CD4-positive, alpha-beta T cell (primary cell): ENCODE data around the gene KRT40. TPM values are rescaled to one million over a fixed set of nuclear protein-coding genes. Genes with fewer than 3 reads are reported as not detected.

ENCODE experiments used
- ATAC-seq: fragments of 200-7000 bp; cut with Tn5 transposase; one replicate; pipeline ENCODE4 v1.10.0; 2022; ENCODE audit warnings: mild to moderate bottlenecking; ENCODE audit not compliant: poor library complexity
- CTCF ChIA-PET: fragments of 350-600 bp; sonication (Branson Sonifier 250); formaldehyde crosslinking; loops from one replicate; lab custom pipeline; 2021; ENCODE audit warnings: antibody characterized with exemption, inconsistent platforms; lab: Charles Lee
- POLR2A ChIA-PET: fragments of 350-600 bp; sonication (Branson Sonifier 250); formaldehyde crosslinking; loops from one replicate; lab custom pipeline; 2021; ENCODE audit warnings: antibody characterized with exemption, inconsistent platforms; lab: Charles Lee
- DNase-seq, 14 experiments: peaks; one replicate each; pipeline ENCODE4 v3.0.0-alpha.2; 2013 to 2020; ENCODE audit warnings: mixed read lengths in 2 of 14
- H3K27ac ChIP-seq, 2 donors: one replicate each; pipeline versions ENCODE4 v1.5.1 to v1.7.0; 2013; ENCODE audit warnings: low read length in 2 of 2, low read depth in 1 of 2, mild to moderate bottlenecking in 1 of 2
- H3K27me3 ChIP-seq, 2 experiments: 1 replicate in 1 of 2; 2 replicates in 1 of 2; pipeline versions ENCODE4 v1.6.1 to v1.7.0; 2013; ENCODE audit warnings: low read length in 2 of 2, control low read depth in 1 of 2, mild to moderate bottlenecking in 1 of 2, moderate library complexity in 1 of 2; ENCODE audit not compliant: insufficient read depth in 2 of 2, control insufficient read depth in 1 of 2
- H3K36me3 ChIP-seq: one replicate; pipeline ENCODE4 v1.6.1; 2013; ENCODE audit warnings: low read length, control low read depth; ENCODE audit not compliant: insufficient read depth
- H3K4me1 ChIP-seq: one replicate; pipeline ENCODE4 v1.6.1; 2013; ENCODE audit warnings: low read length, control low read depth; ENCODE audit not compliant: insufficient read depth
- H3K4me3 ChIP-seq: one replicate; pipeline ENCODE4 v1.5.1; 2013; ENCODE audit warnings: mild to moderate bottlenecking, low read length, moderate library complexity
- H3K9me3 ChIP-seq, 2 experiments: 1 replicate in 1 of 2; 2 replicates in 1 of 2; pipeline versions ENCODE4 v1.6.1 to v1.7.0; 2013; ENCODE audit warnings: low read length in 2 of 2, mild to moderate bottlenecking in 2 of 2, control low read depth in 1 of 2, moderate library complexity in 1 of 2; ENCODE audit not compliant: control insufficient read depth in 1 of 2, insufficient read depth in 1 of 2
- H3K27ac Mint-ChIP-seq: one replicate; pipeline ENCODE4 v1.8.0; 2020; ENCODE audit warnings: mixed read lengths
- H3K27me3 Mint-ChIP-seq: one replicate; pipeline ENCODE4 v1.8.0; 2021; ENCODE audit warnings: mixed read lengths
- H3K36me3 Mint-ChIP-seq: one replicate; pipeline ENCODE4 v1.8.0; 2021; ENCODE audit warnings: low read depth, mixed read lengths
- H3K4me1 Mint-ChIP-seq: one replicate; pipeline ENCODE4 v1.8.0; 2021; ENCODE audit warnings: low read depth, mixed read lengths
- H3K4me3 Mint-ChIP-seq: one replicate; pipeline ENCODE4 v1.8.0; 2020; ENCODE audit warnings: mild to moderate bottlenecking, mixed read lengths
- H3K9me3 Mint-ChIP-seq: one replicate; pipeline ENCODE4 v1.8.0; 2020; ENCODE audit warnings: mixed read lengths
- intact Hi-C, 2 experiments: fragments of 100-400 bp; cut with DNase I in 1 of 2; cut with micrococcal nuclease in 1 of 2; formaldehyde crosslinking; loops; one replicate each; pipeline versions ENCODE4 v1.15.1 to v1.9.0; 2023 to 2025; cut with DNase I, micrococcal nuclease
- polyA plus RNA-seq, 2 donors: library from polyadenylated mRNA; unstranded; fragments of 120-200 nt; gene quantifications; one replicate each; pipeline ENCODE4 v1.2.1, GENCODE V29; 2013
- total RNA-seq, 174 experiments: library from RNA in 2 of 174; stranded (reverse) in 2 of 174; gene quantifications; one replicate each; pipeline ENCODE4 v1.2.3 and lab custom pipeline; 2021 to 2026
- TF ChIP-seq, protein P1 (sequence below): fragments of 200-600 bp; IDR thresholded peaks from one replicate; pipeline ENCODE4 v1.8.0; 2022; ENCODE audit warnings: antibody characterized with exemption, mild to moderate bottlenecking

KRT40 gene
- total RNA-seq (not detected), total RNA-seq (lab: John Stamatoyannopoulos, UW) (0 to 0.13 (median 0) reads per million in 172 experiments)
- not detected for polyA plus RNA-seq (2013, experiment 1 of 2)
- 0.22 TPM for polyA plus RNA-seq (2013, experiment 2 of 2)

DNA sequence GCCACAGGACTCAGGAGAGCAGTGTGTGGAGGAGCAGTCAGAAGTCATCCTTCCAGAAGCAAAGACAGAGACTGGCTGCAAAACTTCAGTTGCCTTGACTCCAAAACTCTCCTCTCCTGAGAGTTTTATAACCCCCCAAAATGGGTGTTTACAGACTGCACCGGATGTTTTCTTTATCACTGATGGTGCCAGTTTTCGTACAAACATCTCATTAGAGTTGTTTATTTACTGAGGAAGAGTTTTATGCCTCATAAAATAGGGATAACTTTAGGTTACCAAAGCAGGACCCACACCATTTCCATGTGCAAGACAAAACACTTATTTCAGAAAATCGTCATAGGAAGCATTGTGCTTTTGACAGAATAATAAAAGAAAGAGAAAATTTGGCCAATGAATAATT, at the start of gene KRT40:
KRT40 (minus strand) TSS at position 101 of the 400 bp plus-strand sequence; CDS start at position 48, 53 bp downstream.
- Histone ChIP-seq H3K9me3 (no peaks in the 10 kb centered on the region), H3K36me3 (no peaks in the 10 kb centered on the region), H3K4me3 (no peak within 1 kb of the TSS), H3K27ac (no peak within 1 kb of the TSS), H3K4me1 (no peaks in the 10 kb centered on the region), H3K27me3 (peaks cover 0 to 14% of the 10 kb centered on the region in 2 experiments)
- H3K4me3 Mint-ChIP-seq = no peak within 1 kb of the TSS
- peaks cover 16% of the 10 kb centered on the region for H3K27me3 Mint-ChIP-seq
- intact Hi-C loops = no loop called here
- no peaks in the 10 kb centered on the region for H3K9me3 Mint-ChIP-seq
- DNase-seq = no peak
- no peak within 1 kb of the TSS for H3K27ac Mint-ChIP-seq
- no peak for ATAC-seq
- ChIA-PET CTCF (no interaction called here), POLR2A (no interaction called here)
- H3K4me1 Mint-ChIP-seq = no peaks in the 10 kb centered on the region
- TF ChIP-seq, protein P1, sequence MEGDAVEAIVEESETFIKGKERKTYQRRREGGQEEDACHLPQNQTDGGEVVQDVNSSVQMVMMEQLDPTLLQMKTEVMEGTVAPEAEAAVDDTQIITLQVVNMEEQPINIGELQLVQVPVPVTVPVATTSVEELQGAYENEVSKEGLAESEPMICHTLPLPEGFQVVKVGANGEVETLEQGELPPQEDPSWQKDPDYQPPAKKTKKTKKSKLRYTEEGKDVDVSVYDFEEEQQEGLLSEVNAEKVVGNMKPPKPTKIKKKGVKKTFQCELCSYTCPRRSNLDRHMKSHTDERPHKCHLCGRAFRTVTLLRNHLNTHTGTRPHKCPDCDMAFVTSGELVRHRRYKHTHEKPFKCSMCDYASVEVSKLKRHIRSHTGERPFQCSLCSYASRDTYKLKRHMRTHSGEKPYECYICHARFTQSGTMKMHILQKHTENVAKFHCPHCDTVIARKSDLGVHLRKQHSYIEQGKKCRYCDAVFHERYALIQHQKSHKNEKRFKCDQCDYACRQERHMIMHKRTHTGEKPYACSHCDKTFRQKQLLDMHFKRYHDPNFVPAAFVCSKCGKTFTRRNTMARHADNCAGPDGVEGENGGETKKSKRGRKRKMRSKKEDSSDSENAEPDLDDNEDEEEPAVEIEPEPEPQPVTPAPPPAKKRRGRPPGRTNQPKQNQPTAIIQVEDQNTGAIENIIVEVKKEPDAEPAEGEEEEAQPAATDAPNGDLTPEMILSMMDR = no peak
- no peaks in the 10 kb centered on the region for H3K36me3 Mint-ChIP-seq

DNA sequence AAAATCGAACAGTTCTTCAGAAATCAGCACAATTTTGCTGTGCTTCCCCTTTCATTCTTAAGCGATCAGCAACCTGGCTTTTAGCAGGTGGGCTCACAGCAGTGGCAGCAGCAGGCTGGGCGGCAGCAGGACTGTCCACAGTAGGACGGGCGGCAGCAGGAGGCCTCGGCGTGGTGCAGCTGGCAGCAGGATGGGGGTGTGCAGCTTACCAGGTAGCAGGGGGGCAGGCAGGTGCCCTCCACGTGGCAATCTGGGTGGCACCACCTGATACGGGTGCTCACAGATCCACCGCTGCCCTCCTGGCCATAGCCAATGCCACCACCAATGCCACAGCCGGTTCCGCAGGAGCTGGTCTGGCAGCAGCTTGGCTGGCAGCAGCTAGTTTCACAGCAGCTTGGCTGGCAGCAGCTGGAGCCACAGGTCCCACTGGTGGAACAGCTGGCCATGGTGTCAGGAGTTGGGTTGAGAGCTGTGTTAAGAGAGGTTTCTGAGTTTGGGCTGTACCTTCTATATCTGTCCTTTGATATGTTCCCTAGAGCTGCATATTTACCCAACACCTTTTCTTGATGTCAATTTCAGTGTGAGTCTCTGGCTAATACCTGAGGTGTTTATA, 45.6 kb upstream of the KRT40 start, which contains the start of gene KRTAP1-4:
KRTAP1-4 (minus strand) TSS at position 563 of the 613 bp plus-strand sequence; CDS start at position 446, 117 bp downstream.
- DNase-seq (no peak), ATAC-seq (no peak)
- Histone ChIP-seq H3K27ac (no peak within 1 kb of the TSS), H3K9me3 (no peaks in the 10 kb centered on the region), H3K4me3 (no peak within 1 kb of the TSS), H3K36me3 (no peaks in the 10 kb centered on the region), H3K27me3 (peaks cover 2 to 4% of the 10 kb centered on the region in 2 experiments), H3K4me1 (no peaks in the 10 kb centered on the region)
- Mint-ChIP-seq H3K27me3 (peaks cover 51% of the 10 kb centered on the region), H3K4me1 (no peaks in the 10 kb centered on the region), H3K9me3 (no peaks in the 10 kb centered on the region), H3K36me3 (no peaks in the 10 kb centered on the region), H3K4me3 (no peak within 1 kb of the TSS), H3K27ac (no peak within 1 kb of the TSS)
- intact Hi-C loops = no loop called here
- CTCF ChIA-PET = no interaction called here
- POLR2A ChIA-PET = interaction anchor here (0.6 kb wide), 1 partner anchor 12 kb away, joined by 3 read pairs; no protein-coding TSS in a partner anchor
- TF ChIP-seq, protein P1 = no peak

DNA sequence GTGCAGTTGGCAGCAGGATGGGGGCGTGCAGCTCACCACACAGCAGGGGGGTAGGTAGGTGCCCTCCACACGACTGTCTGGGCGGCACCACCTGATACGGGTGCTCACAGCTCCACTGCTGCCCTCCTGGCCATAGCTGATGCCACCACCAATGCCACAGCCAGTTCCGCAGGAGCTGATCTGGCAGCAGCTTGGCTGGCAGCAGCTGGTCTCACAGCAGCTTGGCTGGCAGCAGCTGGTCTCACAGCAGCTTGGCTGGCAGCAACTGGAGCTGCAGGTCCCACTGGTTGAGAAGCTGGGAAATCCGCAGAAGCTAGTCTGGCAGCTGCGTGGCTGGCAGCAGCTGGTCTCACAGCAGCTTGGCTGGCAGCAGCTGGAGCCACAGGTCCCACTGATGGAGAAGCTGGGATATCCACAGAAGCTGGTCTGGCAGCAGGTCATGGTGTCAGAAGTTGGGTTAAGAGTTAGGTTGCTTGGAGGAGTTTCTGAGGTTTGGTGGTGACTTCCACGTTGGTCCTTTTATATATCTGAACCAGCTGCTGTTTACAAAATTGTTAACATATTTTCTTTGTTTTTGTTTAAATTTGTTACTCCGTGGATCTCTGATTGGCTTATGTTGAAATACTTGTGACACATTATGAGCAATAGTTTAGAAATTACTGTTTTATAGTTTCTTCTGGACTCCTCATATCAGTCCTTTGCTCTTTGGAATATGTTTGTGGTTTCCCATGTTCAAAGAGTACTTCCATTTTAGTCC, 42.8 kb upstream of the KRT40 start, which contains the start of gene KRTAP1-5:
KRTAP1-5 (minus strand) TSS at position 494 of the 757 bp plus-strand sequence; CDS start at position 441, 53 bp downstream.
- POLR2A ChIA-PET = no interaction called here
- H3K27ac ChIP-seq = no peak within 1 kb of the TSS
- H3K4me3 ChIP-seq = no peak within 1 kb of the TSS
- Mint-ChIP-seq H3K27me3 (peaks cover 51% of the 10 kb centered on the region), H3K27ac (no peak within 1 kb of the TSS), H3K4me3 (no peak within 1 kb of the TSS), H3K4me1 (no peaks in the 10 kb centered on the region), H3K9me3 (peaks cover 3% of the 10 kb centered on the region), H3K36me3 (no peaks in the 10 kb centered on the region)
- TF ChIP-seq, protein P1 = no peak
- DNase-seq = no peak
- intact Hi-C loops = no loop called here
- no peak for ATAC-seq
- no peaks in the 10 kb centered on the region for H3K36me3 ChIP-seq
- CTCF ChIA-PET = no interaction called here
- peaks cover under 1 to 4% of the 10 kb centered on the region in 2 experiments for H3K27me3 ChIP-seq
- no peaks in the 10 kb centered on the region for H3K9me3 ChIP-seq
- H3K4me1 ChIP-seq = no peaks in the 10 kb centered on the region
